Astrocyte (in vitro differentiated cells and primary cell): ENCODE results near the gene FHIT.

ENCODE experiments used
- EZH2 ChIP-seq: IDR thresholded peaks from 2 replicates; pipeline ENCODE4 v1.6.1; 2012; ENCODE audit warnings: mild to moderate bottlenecking, low read length, inconsistent platforms; ENCODE audit not compliant: insufficient read depth
- TF ChIP-seq, protein P1 (sequence below): IDR thresholded peaks from 2 replicates; pipeline ENCODE4 v1.5.1; 2011; ENCODE audit warnings: low read depth, mild to moderate bottlenecking, inconsistent platforms, low read length, moderate library complexity; ENCODE audit not compliant: insufficient read depth

DNA sequence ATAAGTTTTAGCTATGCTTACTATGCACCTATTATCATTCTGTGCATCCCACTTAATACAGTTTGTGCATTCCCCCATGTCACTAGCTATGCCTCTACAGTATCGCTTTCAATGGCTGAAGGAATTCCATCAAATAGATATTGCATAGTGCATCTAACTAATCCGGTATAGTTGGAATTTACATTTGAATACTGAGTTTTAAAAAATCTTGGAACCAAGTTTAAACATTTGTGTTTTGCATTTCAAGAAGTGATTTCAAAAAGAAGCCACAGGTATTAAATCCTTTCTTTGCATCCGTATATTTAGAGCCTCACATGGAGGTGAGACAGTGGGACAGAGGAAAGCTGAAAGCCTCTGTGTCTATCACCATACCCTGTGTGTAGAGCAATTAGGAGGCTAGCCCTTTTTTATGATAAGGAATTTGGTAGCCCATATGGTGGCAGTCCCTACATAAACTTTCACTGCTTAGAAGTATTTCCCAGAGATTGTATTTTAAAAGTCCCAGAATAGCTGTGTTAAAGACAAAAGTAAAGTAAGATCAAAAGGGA lies 1241.2 kb downstream of the FHIT start:
- TF ChIP-seq, protein P1, sequence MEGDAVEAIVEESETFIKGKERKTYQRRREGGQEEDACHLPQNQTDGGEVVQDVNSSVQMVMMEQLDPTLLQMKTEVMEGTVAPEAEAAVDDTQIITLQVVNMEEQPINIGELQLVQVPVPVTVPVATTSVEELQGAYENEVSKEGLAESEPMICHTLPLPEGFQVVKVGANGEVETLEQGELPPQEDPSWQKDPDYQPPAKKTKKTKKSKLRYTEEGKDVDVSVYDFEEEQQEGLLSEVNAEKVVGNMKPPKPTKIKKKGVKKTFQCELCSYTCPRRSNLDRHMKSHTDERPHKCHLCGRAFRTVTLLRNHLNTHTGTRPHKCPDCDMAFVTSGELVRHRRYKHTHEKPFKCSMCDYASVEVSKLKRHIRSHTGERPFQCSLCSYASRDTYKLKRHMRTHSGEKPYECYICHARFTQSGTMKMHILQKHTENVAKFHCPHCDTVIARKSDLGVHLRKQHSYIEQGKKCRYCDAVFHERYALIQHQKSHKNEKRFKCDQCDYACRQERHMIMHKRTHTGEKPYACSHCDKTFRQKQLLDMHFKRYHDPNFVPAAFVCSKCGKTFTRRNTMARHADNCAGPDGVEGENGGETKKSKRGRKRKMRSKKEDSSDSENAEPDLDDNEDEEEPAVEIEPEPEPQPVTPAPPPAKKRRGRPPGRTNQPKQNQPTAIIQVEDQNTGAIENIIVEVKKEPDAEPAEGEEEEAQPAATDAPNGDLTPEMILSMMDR, result no peak
- TF ChIP-seq EZH2, result no peak
